NCI-H82 treated with DMSO at 0.1 percent for 48 hours (cell line): ENCODE data around the gene ADORA1.

ENCODE experiments used
- DNase-seq: peaks from one replicate; lab custom pipeline; 2025; ENCODE audit not compliant: unreplicated experiment; lab: John Stamatoyannopoulos, UW

Gene ADORA1

DNA sequence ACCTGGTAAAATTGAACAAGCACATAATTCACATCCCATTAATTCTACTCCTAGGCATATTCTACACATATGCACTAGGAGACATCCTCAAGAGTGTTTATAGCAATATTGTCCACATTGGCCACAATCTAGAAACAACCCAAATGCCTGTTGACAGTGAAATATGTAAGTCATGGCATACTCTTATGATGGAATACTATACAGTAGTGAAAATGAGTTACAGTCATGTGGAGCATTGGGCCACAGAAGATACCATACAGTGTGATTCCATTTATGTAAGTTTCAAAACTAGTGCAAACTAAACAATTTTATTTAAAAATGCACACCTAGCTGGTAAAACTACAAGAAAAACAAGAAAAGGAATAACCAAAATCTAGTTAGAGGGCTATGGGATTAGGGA lies 82.8 kb downstream of the ADORA1 start:
- no peak for DNase-seq

DNA sequence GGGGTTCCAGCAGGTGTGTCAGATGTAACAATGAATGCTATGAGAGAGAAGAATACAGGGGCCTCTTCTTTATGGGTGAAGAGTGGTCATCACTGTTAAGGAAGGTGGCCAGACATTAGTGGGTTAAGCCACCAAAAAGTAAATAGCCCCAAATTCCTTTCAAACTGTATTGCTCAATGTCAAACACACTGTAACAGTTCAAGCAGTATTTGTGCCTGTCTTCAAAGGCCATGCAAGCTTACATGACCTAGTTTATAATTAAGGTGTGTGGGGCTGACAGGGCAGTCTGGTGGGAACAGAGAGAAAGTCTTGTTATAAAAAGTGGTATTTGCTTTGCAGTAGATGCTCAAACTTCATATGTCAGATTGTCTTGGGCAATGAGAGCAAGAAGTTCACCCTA lies 83.5 kb downstream of the ADORA1 start:
- DNase-seq = no peak

DNA sequence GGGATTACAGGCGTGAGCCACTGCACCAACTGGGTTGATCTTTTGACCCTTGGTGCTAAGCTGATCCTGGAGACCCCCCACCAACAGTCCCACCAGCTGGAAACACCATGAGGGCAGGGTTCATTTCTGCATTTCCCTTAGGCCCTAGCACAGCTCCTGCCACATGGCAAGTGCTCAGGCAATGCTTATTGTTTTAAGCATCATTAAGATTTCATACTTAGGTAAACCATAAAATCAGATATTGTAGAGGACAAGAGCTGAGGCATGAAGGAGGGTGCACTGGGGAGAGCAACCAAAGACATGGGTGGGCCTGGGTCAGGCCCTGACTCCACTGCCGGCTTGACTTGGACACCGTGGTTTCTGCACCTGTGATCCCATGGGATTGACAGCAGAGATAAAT lies 84.3 kb downstream of the ADORA1 start:
- DNase-seq = no peak

DNA sequence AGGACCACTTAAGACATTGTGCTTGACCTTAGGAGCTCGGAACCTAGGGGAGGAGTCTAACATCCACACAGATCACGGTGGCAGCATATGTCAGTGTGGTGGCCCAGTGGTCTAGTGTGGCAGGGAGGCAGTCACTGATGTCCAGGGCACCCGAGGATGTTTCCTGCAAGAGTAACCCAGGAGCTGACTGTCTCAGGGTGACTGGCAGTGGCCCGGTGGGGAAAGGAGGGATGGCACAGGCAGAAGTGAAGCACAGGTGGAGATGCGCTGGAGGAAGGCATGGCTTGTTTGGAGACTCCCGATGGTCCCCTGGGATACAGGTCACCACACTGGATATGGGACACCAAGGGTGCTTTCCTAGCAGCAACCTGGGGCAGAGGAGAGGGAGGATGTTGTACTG lies 85.6 kb downstream of the ADORA1 start:
- DNase-seq = no peak

DNA sequence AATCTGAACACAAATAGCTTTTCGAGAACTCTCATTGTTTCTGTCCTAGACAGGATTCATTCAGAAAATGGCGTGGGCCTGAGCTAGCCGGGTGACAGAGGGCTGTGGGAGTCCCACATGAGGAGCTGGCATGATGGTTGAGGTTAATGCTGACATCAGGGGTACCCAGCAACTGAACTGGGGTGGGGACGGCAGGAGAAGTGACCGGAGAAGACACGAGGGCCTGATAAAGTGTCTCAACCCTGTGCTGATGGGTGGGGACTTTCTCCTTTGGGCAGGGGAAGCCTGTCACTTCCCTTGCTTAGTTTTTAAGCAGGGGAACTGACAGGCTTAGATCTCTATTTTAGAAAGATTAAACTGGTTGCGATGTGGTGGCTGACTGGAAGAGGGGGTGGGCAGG lies 87.3 kb downstream of the ADORA1 start:
- DNase-seq = no peak

DNA sequence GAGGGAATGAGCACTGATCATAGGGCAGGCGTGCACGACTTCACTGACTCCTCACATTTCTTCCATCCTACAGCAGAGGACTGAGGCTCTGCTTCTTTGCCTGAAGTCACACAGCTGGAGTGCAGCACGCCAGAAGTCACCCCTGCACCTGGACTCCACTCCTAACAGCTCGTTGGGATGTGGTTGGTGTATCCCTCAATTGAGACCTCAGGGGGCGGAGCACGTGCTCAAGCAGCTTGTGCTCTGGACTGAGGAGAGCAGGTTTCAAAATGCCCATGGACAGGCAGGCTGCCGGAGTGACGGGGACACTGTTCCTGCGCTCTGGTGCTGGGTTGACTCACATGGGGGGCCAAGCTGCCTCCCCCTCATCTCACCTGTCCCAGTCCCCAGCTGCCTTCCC lies 88.0 kb downstream of the ADORA1 start:
- no peak for DNase-seq

DNA sequence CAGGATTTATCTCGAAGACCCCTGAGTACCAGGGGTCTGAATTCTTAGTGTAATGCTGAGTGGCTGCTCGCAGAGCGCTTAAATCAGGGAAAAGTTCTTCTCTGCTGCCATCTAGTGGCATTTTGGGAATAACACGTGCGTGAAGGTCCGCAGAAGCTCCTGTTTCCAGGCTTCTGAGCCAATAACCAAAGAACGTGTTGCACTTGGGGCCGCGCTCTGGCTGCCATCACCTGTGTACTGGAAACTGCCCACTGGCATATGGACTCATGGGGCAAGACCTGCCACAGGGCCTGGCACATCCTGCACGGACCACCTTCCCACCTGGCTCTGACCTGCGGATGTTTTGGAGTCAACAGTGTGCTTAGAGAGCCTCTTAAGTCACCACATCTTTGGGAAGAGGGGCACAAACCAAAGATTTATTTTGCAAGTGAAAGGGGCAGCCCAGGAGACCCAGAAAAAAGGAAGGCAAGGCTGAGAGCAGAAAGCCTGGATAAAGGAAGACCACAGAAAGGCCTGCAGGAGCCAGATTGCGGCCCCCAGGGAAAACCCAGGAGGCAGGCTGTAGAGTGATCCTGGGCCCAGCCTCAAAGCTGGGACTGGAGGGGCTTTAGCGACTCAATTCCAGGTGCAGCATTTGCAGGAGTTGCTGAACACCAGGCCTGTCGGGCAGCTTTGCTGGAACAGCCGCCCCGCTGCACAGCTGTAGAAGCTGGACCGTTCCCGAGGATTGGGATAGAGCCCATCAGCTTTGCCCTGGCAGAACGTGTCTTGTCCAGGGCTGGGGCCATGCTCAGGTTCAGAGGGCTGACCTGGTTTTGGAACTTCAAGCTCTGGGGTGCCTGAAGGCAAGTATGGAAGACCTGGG lies 89.0 kb downstream of the ADORA1 start:
- DNase-seq = peak; percentile 85
